ENCODE measurements around the gene DAP. TPM values are rescaled to one million over a fixed set of nuclear protein-coding genes. Genes with fewer than 3 reads are reported as not detected.

Gene DAP
- total RNA-seq, 1 experiment from 2014 or later: 95.9 TPM

- no peak for DNase-seq (ENCODE audit: low spot score)
- CTCF ChIA-PET: no interaction called here
- BruUV-seq (replicated peaks): no TSS peak
- no peaks in the 10 kb centered on the region for H3K27me3 ChIP-seq (replicated peaks; ENCODE audit: insufficient read depth, low read depth, low read length, poor library complexity)
- H3K4me1 ChIP-seq (ENCODE audit: insufficient read depth, low read length, poor library complexity, severe bottlenecking): no peaks in the 10 kb centered on the region
- H3K27ac ChIP-seq (ENCODE audit: low read depth, low read length, poor library complexity, severe bottlenecking): no peak overlapping the region
- TF ChIP-seq, protein P1, sequence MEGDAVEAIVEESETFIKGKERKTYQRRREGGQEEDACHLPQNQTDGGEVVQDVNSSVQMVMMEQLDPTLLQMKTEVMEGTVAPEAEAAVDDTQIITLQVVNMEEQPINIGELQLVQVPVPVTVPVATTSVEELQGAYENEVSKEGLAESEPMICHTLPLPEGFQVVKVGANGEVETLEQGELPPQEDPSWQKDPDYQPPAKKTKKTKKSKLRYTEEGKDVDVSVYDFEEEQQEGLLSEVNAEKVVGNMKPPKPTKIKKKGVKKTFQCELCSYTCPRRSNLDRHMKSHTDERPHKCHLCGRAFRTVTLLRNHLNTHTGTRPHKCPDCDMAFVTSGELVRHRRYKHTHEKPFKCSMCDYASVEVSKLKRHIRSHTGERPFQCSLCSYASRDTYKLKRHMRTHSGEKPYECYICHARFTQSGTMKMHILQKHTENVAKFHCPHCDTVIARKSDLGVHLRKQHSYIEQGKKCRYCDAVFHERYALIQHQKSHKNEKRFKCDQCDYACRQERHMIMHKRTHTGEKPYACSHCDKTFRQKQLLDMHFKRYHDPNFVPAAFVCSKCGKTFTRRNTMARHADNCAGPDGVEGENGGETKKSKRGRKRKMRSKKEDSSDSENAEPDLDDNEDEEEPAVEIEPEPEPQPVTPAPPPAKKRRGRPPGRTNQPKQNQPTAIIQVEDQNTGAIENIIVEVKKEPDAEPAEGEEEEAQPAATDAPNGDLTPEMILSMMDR (conservative IDR thresholded peaks at IDR 0.05; ENCODE audit: low read depth, low read length): no peak
- TF ChIP-seq EZH2 (IDR thresholded peaks at IDR 0.05; ENCODE audit: borderline replicate concordance, low read depth, low read length, poor library complexity, severe bottlenecking): no peak
- H3K9me3 ChIP-seq (ENCODE audit: low read depth, low read length, poor library complexity, severe bottlenecking): no peaks in the 10 kb centered on the region
- H3K4me3 ChIP-seq (ENCODE audit: low read depth, low read length, poor library complexity, severe bottlenecking): no peak overlapping the region
- POLR2A ChIA-PET (ENCODE audit: low non-redundant PET): no interaction called here
- intact Hi-C loops (cut with micrococcal nuclease; ENCODE audit: unreplicated experiment): no loop called here
- no peaks in the 10 kb centered on the region for H3K36me3 ChIP-seq (ENCODE audit: insufficient read depth, low read length, poor library complexity, severe bottlenecking)
Measured at GRCh38 chr5:10652151-10652550, 108.9 kb downstream of the DAP start.

DNA sequence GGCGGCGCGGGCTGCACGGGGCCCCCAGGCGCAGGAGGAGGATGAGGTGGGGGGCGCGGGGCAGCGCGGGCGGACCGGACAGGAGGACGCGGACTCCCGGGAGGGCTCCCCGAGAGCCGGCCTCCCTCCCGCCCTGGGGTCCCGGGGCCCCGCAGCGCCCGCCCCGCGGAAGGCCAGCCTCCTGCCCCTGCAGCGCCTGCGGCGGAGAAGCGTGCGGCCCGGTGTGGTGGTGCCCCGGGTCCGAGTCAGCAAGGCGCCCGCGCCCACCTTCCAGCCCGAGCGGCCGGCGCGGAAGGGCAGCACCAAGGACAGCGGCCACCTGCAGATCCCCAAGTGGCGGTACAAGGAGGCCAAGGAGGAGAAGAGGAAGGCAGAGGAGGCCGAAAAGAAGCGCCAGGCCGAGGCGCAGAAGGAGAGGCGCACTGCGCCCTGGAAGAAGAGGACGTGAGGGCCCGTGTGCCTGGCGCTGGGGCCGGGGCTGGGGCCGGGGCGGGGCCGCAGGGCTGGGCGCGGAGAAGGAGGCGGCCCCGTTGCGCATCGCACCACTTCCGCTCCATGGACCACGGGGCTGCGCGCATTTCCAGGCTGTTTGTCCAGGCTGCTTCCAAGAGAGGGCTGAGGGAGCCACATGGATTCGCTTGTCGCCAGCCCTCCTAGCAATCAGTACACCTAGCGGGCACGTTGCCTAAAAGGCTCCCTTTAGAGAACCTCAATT, 111.2 kb downstream of the DAP start:
- no peak overlapping the region for H3K4me3 ChIP-seq (ENCODE audit: low read depth, low read length, poor library complexity, severe bottlenecking)
- H3K27ac ChIP-seq (ENCODE audit: low read depth, low read length, poor library complexity, severe bottlenecking): no peak overlapping the region
- no peak for DNase-seq (ENCODE audit: low spot score)
- peaks cover 5% of the 10 kb centered on the region for H3K27me3 ChIP-seq (replicated peaks; ENCODE audit: insufficient read depth, low read depth, low read length, poor library complexity)
- ChIA-PET CTCF (no interaction called here), POLR2A (ENCODE audit: low non-redundant PET) (no interaction called here)
- BruUV-seq (replicated peaks): no TSS peak
- intact Hi-C loops (cut with micrococcal nuclease; ENCODE audit: unreplicated experiment): no loop called here
- H3K4me1 ChIP-seq (ENCODE audit: insufficient read depth, low read length, poor library complexity, severe bottlenecking): no peaks in the 10 kb centered on the region
- H3K36me3 ChIP-seq (ENCODE audit: insufficient read depth, low read length, poor library complexity, severe bottlenecking): no peaks in the 10 kb centered on the region
- H3K9me3 ChIP-seq (ENCODE audit: low read depth, low read length, poor library complexity, severe bottlenecking): no peaks in the 10 kb centered on the region
- TF ChIP-seq, protein P1 (conservative IDR thresholded peaks at IDR 0.05; ENCODE audit: low read depth, low read length): no peak
- TF ChIP-seq EZH2 (IDR thresholded peaks at IDR 0.05; ENCODE audit: borderline replicate concordance, low read depth, low read length, poor library complexity, severe bottlenecking): no peak

GRCh38 chr5:10648806-10649665, 112.0 kb downstream of the DAP start:
- no peaks in the 10 kb centered on the region for H3K9me3 ChIP-seq (ENCODE audit: low read depth, low read length, poor library complexity, severe bottlenecking)
- no peak for DNase-seq (ENCODE audit: low spot score)
- H3K36me3 ChIP-seq (ENCODE audit: insufficient read depth, low read length, poor library complexity, severe bottlenecking): no peaks in the 10 kb centered on the region
- H3K4me3 ChIP-seq (ENCODE audit: low read depth, low read length, poor library complexity, severe bottlenecking): no peak overlapping the region
- BruUV-seq (replicated peaks): no TSS peak
- intact Hi-C loops (cut with micrococcal nuclease; ENCODE audit: unreplicated experiment): no loop called here
- no peaks in the 10 kb centered on the region for H3K4me1 ChIP-seq (ENCODE audit: insufficient read depth, low read length, poor library complexity, severe bottlenecking)
- CTCF ChIA-PET: no interaction called here
- H3K27ac ChIP-seq (ENCODE audit: low read depth, low read length, poor library complexity, severe bottlenecking): no peak overlapping the region
- TF ChIP-seq, protein P1 (conservative IDR thresholded peaks at IDR 0.05; ENCODE audit: low read depth, low read length): no peak
- no peak for TF ChIP-seq EZH2 (IDR thresholded peaks at IDR 0.05; ENCODE audit: borderline replicate concordance, low read depth, low read length, poor library complexity, severe bottlenecking)
- POLR2A ChIA-PET (ENCODE audit: low non-redundant PET): interaction anchor here (0.6 kb wide), 1 partner anchor 234 kb away, joined by 3 read pairs; no protein-coding TSS in a partner anchor
- peaks cover 12% of the 10 kb centered on the region for H3K27me3 ChIP-seq (replicated peaks; ENCODE audit: insufficient read depth, low read depth, low read length, poor library complexity)

All from A673 (cell line).